Measurements from ENCODE around the gene PIM3. TPM values are rescaled to one million over a fixed set of nuclear protein-coding genes. Genes with fewer than 3 reads are reported as not detected.

The PIM3 gene
- total RNA-seq, 2 experiments from 2014 or later = 224 to 230 TPM

DNA sequence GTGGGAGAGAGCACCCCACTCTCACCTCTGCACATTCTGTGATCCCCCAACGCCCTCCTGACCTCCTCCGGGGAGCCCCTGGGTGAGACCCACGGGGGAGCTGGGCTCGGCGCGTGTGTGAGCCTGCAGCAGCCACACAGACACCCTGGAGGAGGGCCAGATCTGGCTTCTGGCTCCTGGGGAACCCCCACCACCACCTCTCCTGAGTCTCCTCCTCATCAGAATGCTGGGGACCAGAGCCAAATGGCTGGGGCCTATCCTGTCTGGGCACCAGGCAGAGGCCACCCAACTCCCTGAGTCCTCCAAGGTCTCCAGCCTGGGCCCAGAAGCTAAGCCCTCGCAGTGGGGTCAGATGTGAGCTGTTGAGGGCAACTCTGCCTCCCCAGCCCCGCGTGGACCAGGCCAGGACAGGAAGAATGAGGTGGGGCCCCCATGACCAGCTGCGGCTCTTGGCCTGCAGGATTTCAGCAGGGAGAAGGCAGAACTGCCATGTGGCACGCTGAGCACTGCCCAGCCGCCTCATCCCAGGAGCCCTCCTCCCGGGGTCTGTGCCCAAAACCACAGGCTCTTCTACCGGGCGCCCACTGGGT lies 5.5 kb upstream of the PIM3 start:
- Histone ChIP-seq H3K27me3 (ENCODE audit: control insufficient read depth in 1 of 2, insufficient read depth in 2 of 2, low read length in 2 of 2) (no peaks in the 10 kb centered on the region), H3K9me3 (ENCODE audit: control insufficient read depth in 1 of 2, insufficient read depth in 1 of 2, low read length in 2 of 2) (no peaks in the 10 kb centered on the region), H3K36me3 (ENCODE audit: insufficient read depth, low read length) (no peaks in the 10 kb centered on the region), H3K27ac (ENCODE audit: low read depth in 1 of 2, low read length in 2 of 2) (no peak overlapping the region), H3K4me1 (ENCODE audit: insufficient read depth, low read length) (peaks cover 10% of the 10 kb centered on the region), H3K4me3 (ENCODE audit: low read length) (no peak overlapping the region)
- CTCF ChIA-PET = interaction anchor here (1.8 kb wide), 1 partner anchor 25 kb away, joined by 7 read pairs; no protein-coding TSS in a partner anchor
- H3K36me3 Mint-ChIP-seq (ENCODE audit: low read depth) = peaks cover 6% of the 10 kb centered on the region
- TF ChIP-seq CTCF (IDR thresholded peaks at IDR 0.05) = no peak
- intact Hi-C loops (cut with DNase I, micrococcal nuclease) = no loop called here
- no peak overlapping the region for H3K27ac Mint-ChIP-seq
- H3K27me3 Mint-ChIP-seq = no peaks in the 10 kb centered on the region
- ATAC-seq (ENCODE audit: poor library complexity) = no peak
- POLR2A ChIA-PET = interaction anchor here (0.9 kb wide), 1 partner anchor 19 kb away, joined by 3 read pairs; no protein-coding TSS in a partner anchor
- H3K4me3 Mint-ChIP-seq = no peak overlapping the region
- H3K9me3 Mint-ChIP-seq = no peaks in the 10 kb centered on the region
- H3K4me1 Mint-ChIP-seq (ENCODE audit: low read depth) = no peaks in the 10 kb centered on the region
- no peak for DNase-seq

DNA sequence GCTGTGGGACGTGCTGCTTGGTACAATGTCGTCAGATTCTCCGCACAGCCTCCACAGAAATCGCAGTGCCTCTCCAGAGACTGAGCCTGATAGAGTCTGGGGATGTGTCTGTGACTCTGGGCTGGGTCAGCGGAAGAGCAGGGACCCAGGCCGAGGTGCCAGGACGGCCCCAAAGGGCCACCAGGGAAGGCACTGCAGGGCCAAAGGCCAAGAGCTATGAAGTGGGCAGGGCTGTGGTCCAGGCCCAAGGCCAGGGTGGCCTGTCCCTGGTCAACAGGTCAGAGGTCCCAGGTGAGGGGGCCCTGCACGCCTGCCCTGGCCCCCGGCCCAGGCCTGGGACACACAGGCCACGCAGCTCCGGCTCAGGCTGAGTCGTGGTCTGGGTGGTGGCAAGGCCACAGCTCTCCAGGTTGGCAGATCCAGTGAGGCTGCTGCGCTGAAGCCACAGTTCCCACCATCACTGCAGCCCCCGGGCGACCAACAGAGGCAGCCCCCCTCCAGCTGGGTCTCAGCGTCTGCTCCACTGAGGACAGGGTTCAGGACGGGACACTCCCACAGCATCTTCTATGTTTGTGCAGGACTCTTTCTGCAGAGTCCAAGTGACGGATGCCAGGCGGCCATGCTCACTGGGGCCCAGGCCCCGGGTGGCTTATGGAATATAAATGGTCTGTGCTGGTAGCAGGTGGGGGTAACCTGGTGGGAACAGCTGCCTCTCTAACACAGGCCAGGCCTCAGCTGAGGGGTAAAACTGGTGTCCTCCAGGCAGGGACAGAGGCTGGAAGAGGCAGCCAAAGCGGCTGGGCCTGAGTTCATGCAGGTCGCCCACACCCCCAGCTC lies 4.8 kb upstream of the PIM3 start:
- H3K4me3 Mint-ChIP-seq = no peak overlapping the region
- no peaks in the 10 kb centered on the region for H3K9me3 Mint-ChIP-seq
- DNase-seq (no peak), ATAC-seq (ENCODE audit: poor library complexity) (no peak)
- intact Hi-C loops (cut with DNase I, micrococcal nuclease) = no loop called here
- no peaks in the 10 kb centered on the region for H3K4me1 Mint-ChIP-seq (ENCODE audit: low read depth)
- POLR2A ChIA-PET = interaction anchor here (0.9 kb wide), 1 partner anchor 20 kb away, joined by 3 read pairs; no protein-coding TSS in a partner anchor
- Histone ChIP-seq H3K9me3 (ENCODE audit: control insufficient read depth in 1 of 2, insufficient read depth in 1 of 2, low read length in 2 of 2) (no peaks in the 10 kb centered on the region), H3K27ac (ENCODE audit: low read depth in 1 of 2, low read length in 2 of 2) (no peak overlapping the region), H3K27me3 (ENCODE audit: control insufficient read depth in 1 of 2, insufficient read depth in 2 of 2, low read length in 2 of 2) (no peaks in the 10 kb centered on the region), H3K36me3 (ENCODE audit: insufficient read depth, low read length) (no peaks in the 10 kb centered on the region), H3K4me3 (ENCODE audit: low read length) (no peak overlapping the region), H3K4me1 (ENCODE audit: insufficient read depth, low read length) (peaks cover 10% of the 10 kb centered on the region)
- H3K27me3 Mint-ChIP-seq = no peaks in the 10 kb centered on the region
- H3K27ac Mint-ChIP-seq = no peak overlapping the region
- TF ChIP-seq CTCF (IDR thresholded peaks at IDR 0.05) = no peak
- CTCF ChIA-PET = interaction anchor here (1.8 kb wide), 1 partner anchor 25 kb away, joined by 7 read pairs; no protein-coding TSS in a partner anchor
- H3K36me3 Mint-ChIP-seq (ENCODE audit: low read depth) = peaks cover 6% of the 10 kb centered on the region

- H3K4me1 Mint-ChIP-seq (ENCODE audit: low read depth) = no peaks in the 10 kb centered on the region
- TF ChIP-seq CTCF (IDR thresholded peaks at IDR 0.05) = no peak
- peaks cover 6% of the 10 kb centered on the region for H3K36me3 Mint-ChIP-seq (ENCODE audit: low read depth)
- no peaks in the 10 kb centered on the region for H3K27me3 Mint-ChIP-seq
- Histone ChIP-seq H3K27me3 (ENCODE audit: control insufficient read depth in 1 of 2, insufficient read depth in 2 of 2, low read length in 2 of 2) (no peaks in the 10 kb centered on the region), H3K4me1 (ENCODE audit: insufficient read depth, low read length) (peaks cover 10% of the 10 kb centered on the region), H3K27ac (ENCODE audit: low read depth in 1 of 2, low read length in 2 of 2) (no peak overlapping the region), H3K4me3 (ENCODE audit: low read length) (no peak overlapping the region), H3K36me3 (ENCODE audit: insufficient read depth, low read length) (no peaks in the 10 kb centered on the region), H3K9me3 (ENCODE audit: control insufficient read depth in 1 of 2, insufficient read depth in 1 of 2, low read length in 2 of 2) (no peaks in the 10 kb centered on the region)
- no peak overlapping the region for H3K4me3 Mint-ChIP-seq
- no peak overlapping the region for H3K27ac Mint-ChIP-seq
- DNase-seq (no peak), ATAC-seq (ENCODE audit: poor library complexity) (no peak)
- intact Hi-C loops (cut with DNase I, micrococcal nuclease) = no loop called here
- CTCF ChIA-PET = interaction anchor here (1.8 kb wide), 1 partner anchor 26 kb away, joined by 7 read pairs; no protein-coding TSS in a partner anchor
- POLR2A ChIA-PET = no interaction called here
- no peaks in the 10 kb centered on the region for H3K9me3 Mint-ChIP-seq
These were observed 4.2 kb upstream of the PIM3 start for GRCh38 chr22:49956418-49956770.
